Skeletal muscle satellite cell (primary cell): ENCODE data around the gene KPNA6. TPM values are rescaled to one million over a fixed set of nuclear protein-coding genes. Genes with fewer than 3 reads are reported as not detected.
"Not testable (repeated sequence)": the region's sequence is repeated elsewhere in the genome, so short reads cannot be mapped to it uniquely, and the experiment has no call there.

Experiments used
- H3K27me3 ChIP-seq: 2 replicates; pipeline ENCODE4 v1.7.0; 2013; ENCODE audit warnings: low read length; ENCODE audit not compliant: control insufficient read depth, insufficient read depth
- H3K36me3 ChIP-seq: 2 replicates; pipeline ENCODE4 v1.7.0; 2013; ENCODE audit warnings: mild to moderate bottlenecking, control low read depth, low read length; ENCODE audit not compliant: insufficient read depth
- H3K4me1 ChIP-seq: 2 replicates; pipeline ENCODE4 v1.7.0; 2013; ENCODE audit warnings: low read length; ENCODE audit not compliant: control insufficient read depth, insufficient read depth
- H3K4me2 ChIP-seq: 2 replicates; pipeline ENCODE4 v1.7.0; 2013; ENCODE audit warnings: mild to moderate bottlenecking, low read length
- H3K4me3 ChIP-seq: 2 replicates; pipeline ENCODE4 v1.7.0; 2013; ENCODE audit warnings: low read length
- H3K9ac ChIP-seq: 2 replicates; pipeline ENCODE4 v1.7.0; 2013; ENCODE audit warnings: mild to moderate bottlenecking, low read depth, low read length, moderate library complexity
- H3K9me3 ChIP-seq: replicated peaks from 2 replicates; pipeline ENCODE4 v1.7.0; 2013; ENCODE audit warnings: mild to moderate bottlenecking, control low read depth, low read length
- total RNA-seq: library from RNA; depleted of rRNA; stranded (reverse); fragments of >200 nt; gene quantifications from 2 replicates; pipeline ENCODE4 v1.2.3, GENCODE V29; 2012; rRNA removed

KPNA6 gene
- 41.7 and 48.2 TPM in 2 replicates for total RNA-seq

GRCh38 chr1:32107742-32108661, at the start of gene KPNA6:
KPNA6 (plus strand) TSS chr1:32108056; CDS start chr1:32108131, 75 bp downstream.
- H3K9ac ChIP-seq = peak within 1 kb of the TSS; percentile 95
- H3K27me3 ChIP-seq = no peaks in the 10 kb centered on the region

GRCh38 chr1:32060914-32061313, 46.9 kb upstream of the KPNA6 start:
- H3K36me3 ChIP-seq = peaks cover 53% of the 10 kb centered on the region
- H3K9ac ChIP-seq = no peak overlapping the region
- H3K4me3 ChIP-seq = no peak overlapping the region
- H3K4me2 ChIP-seq = no peak overlapping the region
- no peaks in the 10 kb centered on the region for H3K9me3 ChIP-seq
- no peaks in the 10 kb centered on the region for H3K27me3 ChIP-seq
- H3K4me1 ChIP-seq = peaks cover 17% of the 10 kb centered on the region

More at GRCh38 chr1:32107742-32108661, at the start of gene KPNA6:
- Histone ChIP-seq H3K4me1 (peaks cover 4% of the 10 kb centered on the region), H3K36me3 (peaks cover under 1% of the 10 kb centered on the region), H3K9me3 (no peaks in the 10 kb centered on the region), H3K4me3 (peak within 1 kb of the TSS; percentile 92), H3K4me2 (peak within 1 kb of the TSS; percentile 94)

GRCh38 chr1:32062867-32063230, 45.0 kb upstream of the KPNA6 start:
- peak overlapping the region; percentile 58 for H3K4me2 ChIP-seq
- peaks cover 39% of the 10 kb centered on the region for H3K36me3 ChIP-seq
- H3K4me1 ChIP-seq = peaks cover 32% of the 10 kb centered on the region
- no peaks in the 10 kb centered on the region for H3K9me3 ChIP-seq
- H3K9ac ChIP-seq = peak overlapping the region; percentile 60
- peak overlapping the region; percentile 48 for H3K4me3 ChIP-seq
- no peaks in the 10 kb centered on the region for H3K27me3 ChIP-seq

GRCh38 chr1:32063261-32063681, 44.6 kb upstream of the KPNA6 start:
- Histone ChIP-seq H3K9ac (peak overlapping the region; percentile 60), H3K4me1 (peaks cover 36% of the 10 kb centered on the region), H3K4me3 (no peak overlapping the region), H3K9me3 (no peaks in the 10 kb centered on the region), H3K36me3 (peaks cover 34% of the 10 kb centered on the region), H3K4me2 (peak overlapping the region; percentile 58), H3K27me3 (no peaks in the 10 kb centered on the region)

- not testable (repeated sequence) for H3K4me3 ChIP-seq, H3K9me3 ChIP-seq, H3K9ac ChIP-seq, H3K27me3 ChIP-seq
- H3K4me1 ChIP-seq = peaks cover 47% of the 10 kb centered on the region
- H3K36me3 ChIP-seq = peaks cover 16% of the 10 kb centered on the region
- peak overlapping the region; percentile 55 for H3K4me2 ChIP-seq
Observed at GRCh38 chr1:32065613-32066488, 42.0 kb upstream of the KPNA6 start.

GRCh38 chr1:32066489-32066873, 41.4 kb upstream of the KPNA6 start:
- no peak overlapping the region for H3K9ac ChIP-seq
- no peak overlapping the region for H3K4me3 ChIP-seq
- H3K36me3 ChIP-seq = peaks cover 9% of the 10 kb centered on the region

GRCh38 chr1:32068957-32069588, 38.8 kb upstream of the KPNA6 start:
- Histone ChIP-seq H3K4me3 (no peak overlapping the region), H3K9me3 (no peaks in the 10 kb centered on the region), H3K36me3 (peaks cover 2% of the 10 kb centered on the region), H3K9ac (no peak overlapping the region), H3K27me3 (no peaks in the 10 kb centered on the region), H3K4me1 (peaks cover 49% of the 10 kb centered on the region), H3K4me2 (no peak overlapping the region)

More at GRCh38 chr1:32066489-32066873, 41.4 kb upstream of the KPNA6 start:
- Histone ChIP-seq H3K4me2 (peak overlapping the region; percentile 55), H3K27me3 (no peaks in the 10 kb centered on the region), H3K4me1 (peaks cover 48% of the 10 kb centered on the region), H3K9me3 (no peaks in the 10 kb centered on the region)

- H3K4me2 ChIP-seq = peak overlapping the region; percentile 89
- peak overlapping the region; percentile 84 for H3K9ac ChIP-seq
- no peaks in the 10 kb centered on the region for H3K9me3 ChIP-seq
- H3K27me3 ChIP-seq = no peaks in the 10 kb centered on the region
- H3K4me1 ChIP-seq = peaks cover 42% of the 10 kb centered on the region
- peaks cover 19% of the 10 kb centered on the region for H3K36me3 ChIP-seq
- peak overlapping the region; percentile 96 for H3K4me3 ChIP-seq
Observed at GRCh38 chr1:32071758-32072621, 35.9 kb upstream of the KPNA6 start.

GRCh38 chr1:32072622-32073298, 35.1 kb upstream of the KPNA6 start, which contains the start of gene TMEM39B:
TMEM39B (plus strand) TSS chr1:32072939; CDS start chr1:32073048, 109 bp downstream.
- Histone ChIP-seq H3K9me3 (no peaks in the 10 kb centered on the region), H3K4me2 (peak within 1 kb of the TSS; percentile 89), H3K9ac (peak within 1 kb of the TSS; percentile 84), H3K4me3 (peak within 1 kb of the TSS; percentile 96), H3K27me3 (no peaks in the 10 kb centered on the region), H3K4me1 (peaks cover 37% of the 10 kb centered on the region), H3K36me3 (peaks cover 27% of the 10 kb centered on the region)
